ENCODE results near the gene STK32B. TPM values are rescaled to one million over a fixed set of nuclear protein-coding genes. Genes with fewer than 3 reads are reported as not detected.

STK32B gene
- total RNA-seq, 1 experiment from 2014 or later, result not detected

DNA sequence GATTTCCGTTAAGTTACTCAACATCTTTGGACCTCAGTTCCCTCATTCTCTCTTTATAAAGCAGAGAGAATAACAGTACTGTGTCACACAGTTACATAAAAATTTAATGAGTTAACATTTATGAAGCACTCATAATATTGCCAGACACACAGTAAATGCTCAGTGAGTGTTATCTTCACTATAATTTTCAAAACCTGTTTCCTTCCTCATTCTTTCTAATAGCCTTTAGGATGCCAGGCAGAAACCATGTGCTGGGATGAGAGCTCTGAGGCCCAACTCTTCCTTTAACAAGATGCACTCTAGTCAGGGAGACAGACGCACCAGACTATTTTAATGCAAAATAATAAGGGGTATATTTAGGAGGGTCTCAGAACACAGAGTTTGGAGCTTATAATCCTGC, 208.2 kb downstream of the STK32B start:
- no peaks in the 10 kb centered on the region for H3K4me1 Mint-ChIP-seq (ENCODE audit: low read depth, unreplicated experiment)
- TF ChIP-seq, protein P1, sequence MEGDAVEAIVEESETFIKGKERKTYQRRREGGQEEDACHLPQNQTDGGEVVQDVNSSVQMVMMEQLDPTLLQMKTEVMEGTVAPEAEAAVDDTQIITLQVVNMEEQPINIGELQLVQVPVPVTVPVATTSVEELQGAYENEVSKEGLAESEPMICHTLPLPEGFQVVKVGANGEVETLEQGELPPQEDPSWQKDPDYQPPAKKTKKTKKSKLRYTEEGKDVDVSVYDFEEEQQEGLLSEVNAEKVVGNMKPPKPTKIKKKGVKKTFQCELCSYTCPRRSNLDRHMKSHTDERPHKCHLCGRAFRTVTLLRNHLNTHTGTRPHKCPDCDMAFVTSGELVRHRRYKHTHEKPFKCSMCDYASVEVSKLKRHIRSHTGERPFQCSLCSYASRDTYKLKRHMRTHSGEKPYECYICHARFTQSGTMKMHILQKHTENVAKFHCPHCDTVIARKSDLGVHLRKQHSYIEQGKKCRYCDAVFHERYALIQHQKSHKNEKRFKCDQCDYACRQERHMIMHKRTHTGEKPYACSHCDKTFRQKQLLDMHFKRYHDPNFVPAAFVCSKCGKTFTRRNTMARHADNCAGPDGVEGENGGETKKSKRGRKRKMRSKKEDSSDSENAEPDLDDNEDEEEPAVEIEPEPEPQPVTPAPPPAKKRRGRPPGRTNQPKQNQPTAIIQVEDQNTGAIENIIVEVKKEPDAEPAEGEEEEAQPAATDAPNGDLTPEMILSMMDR (IDR thresholded peaks at IDR 0.05; ENCODE audit: unreplicated experiment), result no peak
- H3K27me3 Mint-ChIP-seq (ENCODE audit: unreplicated experiment), result no peaks in the 10 kb centered on the region
- no peak overlapping the region for H3K4me3 Mint-ChIP-seq (ENCODE audit: low read depth, unreplicated experiment)
- peaks cover 7% of the 10 kb centered on the region for H3K9me3 Mint-ChIP-seq (ENCODE audit: low read depth, unreplicated experiment)
- BruUV-seq (replicated peaks), result no TSS peak
- intact Hi-C loops (cut with micrococcal nuclease; ENCODE audit: unreplicated experiment), result no loop called here
- no peaks in the 10 kb centered on the region for H3K36me3 Mint-ChIP-seq (ENCODE audit: insufficient read depth, unreplicated experiment)
- H3K27ac Mint-ChIP-seq (ENCODE audit: unreplicated experiment), result no peak overlapping the region
- DNase-seq, result no peak
- CTCF ChIA-PET, result no interaction called here

DNA sequence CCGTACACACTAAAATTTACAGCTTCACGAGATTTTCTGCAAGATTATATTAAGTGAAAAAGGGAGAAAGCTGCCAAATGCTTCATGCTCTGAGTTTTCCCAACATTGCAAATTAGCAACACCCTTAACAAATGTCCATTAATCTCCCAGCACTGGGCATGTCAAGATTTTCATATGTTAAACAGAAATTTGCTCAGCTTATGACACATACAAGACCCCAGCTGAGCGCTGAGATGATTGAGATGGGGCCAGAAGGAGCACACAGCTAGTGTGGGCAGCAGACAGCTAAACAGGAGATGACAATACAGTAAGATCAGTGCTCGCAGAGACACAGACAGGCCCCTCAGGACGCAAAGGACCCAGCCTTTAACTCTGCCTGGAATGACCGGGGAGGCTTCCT, 208.8 kb downstream of the STK32B start:
- H3K4me1 Mint-ChIP-seq (ENCODE audit: low read depth, unreplicated experiment), result no peaks in the 10 kb centered on the region

DNA sequence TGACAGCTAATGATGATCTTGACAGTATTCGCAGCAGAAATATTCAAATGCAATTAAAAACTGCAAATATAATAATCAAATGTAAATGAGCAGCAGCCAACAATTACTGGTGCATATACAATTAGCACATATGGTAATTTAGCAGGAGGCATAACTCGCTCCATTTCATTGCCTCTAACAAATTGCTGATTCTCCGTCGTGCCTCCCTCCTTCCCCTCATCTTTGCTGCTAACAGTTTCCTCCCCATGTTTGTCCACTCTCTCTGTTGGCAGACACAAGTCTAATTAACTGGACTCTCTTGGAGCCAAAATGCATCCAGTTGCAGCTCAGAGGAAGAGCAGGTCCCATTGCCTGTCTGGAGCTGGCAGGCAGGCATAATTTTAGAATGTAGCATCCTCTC, 210.6 kb downstream of the STK32B start:
- TF ChIP-seq, protein P1 (IDR thresholded peaks at IDR 0.05; ENCODE audit: unreplicated experiment), result no peak
- Mint-ChIP-seq H3K27ac (ENCODE audit: unreplicated experiment) (no peak overlapping the region), H3K36me3 (ENCODE audit: insufficient read depth, unreplicated experiment) (no peaks in the 10 kb centered on the region), H3K27me3 (ENCODE audit: unreplicated experiment) (no peaks in the 10 kb centered on the region), H3K9me3 (ENCODE audit: low read depth, unreplicated experiment) (peaks cover 7% of the 10 kb centered on the region), H3K4me3 (ENCODE audit: low read depth, unreplicated experiment) (no peak overlapping the region), H3K4me1 (ENCODE audit: low read depth, unreplicated experiment) (no peaks in the 10 kb centered on the region)
- CTCF ChIA-PET, result no interaction called here
- DNase-seq, result no peak
- intact Hi-C loops (cut with micrococcal nuclease; ENCODE audit: unreplicated experiment), result no loop called here
- no TSS peak for BruUV-seq (replicated peaks)

More for the DNA sequence above, 208.8 kb downstream of the STK32B start:
- Mint-ChIP-seq H3K36me3 (ENCODE audit: insufficient read depth, unreplicated experiment) (no peaks in the 10 kb centered on the region), H3K27ac (ENCODE audit: unreplicated experiment) (no peak overlapping the region), H3K4me3 (ENCODE audit: low read depth, unreplicated experiment) (no peak overlapping the region), H3K9me3 (ENCODE audit: low read depth, unreplicated experiment) (peaks cover 7% of the 10 kb centered on the region), H3K27me3 (ENCODE audit: unreplicated experiment) (no peaks in the 10 kb centered on the region)
- CTCF ChIA-PET, result no interaction called here
- TF ChIP-seq, protein P1 (IDR thresholded peaks at IDR 0.05; ENCODE audit: unreplicated experiment), result no peak
- no TSS peak for BruUV-seq (replicated peaks)
- intact Hi-C loops (cut with micrococcal nuclease; ENCODE audit: unreplicated experiment), result no loop called here
- no peak for DNase-seq

DNA sequence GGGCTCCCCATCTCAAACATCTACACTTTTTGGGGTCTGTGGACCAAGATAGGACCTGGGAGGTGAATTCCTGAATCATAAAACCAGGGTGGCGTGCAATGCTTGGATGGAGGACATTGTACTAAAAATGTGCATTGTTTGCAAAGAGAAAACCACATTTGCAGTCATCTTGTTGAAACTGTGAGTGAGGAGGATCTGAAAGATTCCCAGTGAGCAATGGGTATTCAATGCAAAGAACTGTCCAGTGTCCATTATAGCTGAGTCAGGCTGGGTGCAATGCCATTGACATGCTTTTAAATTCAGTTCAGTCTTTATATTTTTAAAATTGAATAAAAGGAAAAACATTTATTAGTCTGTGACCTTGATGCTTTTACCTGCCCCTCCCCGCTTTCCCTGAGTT, 215.7 kb downstream of the STK32B start:
- BruUV-seq (replicated peaks), result no TSS peak
- Mint-ChIP-seq H3K9me3 (ENCODE audit: low read depth, unreplicated experiment) (peaks cover 9% of the 10 kb centered on the region), H3K36me3 (ENCODE audit: insufficient read depth, unreplicated experiment) (no peaks in the 10 kb centered on the region), H3K27ac (ENCODE audit: unreplicated experiment) (no peak overlapping the region), H3K4me3 (ENCODE audit: low read depth, unreplicated experiment) (no peak overlapping the region), H3K27me3 (ENCODE audit: unreplicated experiment) (no peaks in the 10 kb centered on the region), H3K4me1 (ENCODE audit: low read depth, unreplicated experiment) (no peaks in the 10 kb centered on the region)
- CTCF ChIA-PET, result no interaction called here
- DNase-seq, result no peak
- TF ChIP-seq, protein P1 (IDR thresholded peaks at IDR 0.05; ENCODE audit: unreplicated experiment), result no peak
- intact Hi-C loops (cut with micrococcal nuclease; ENCODE audit: unreplicated experiment), result no loop called here
